T1000 (cell line): ENCODE data around the gene PML.

Source experiments
- DNase-seq: peaks from one replicate; lab custom pipeline; 2025; ENCODE audit warnings: mixed read lengths; lab: John Stamatoyannopoulos, UW

The PML gene

GRCh38 chr15:74007820-74008371 is 13.4 kb downstream of the PML start:
- DNase-seq = no peak

- DNase-seq = no peak
Measured at GRCh38 chr15:74008901-74009300, 14.4 kb downstream of the PML start.

GRCh38 chr15:74010929-74011540 is 16.5 kb downstream of the PML start:
- no peak for DNase-seq

- DNase-seq = no peak
Measured at GRCh38 chr15:74011610-74012009, 17.1 kb downstream of the PML start.

GRCh38 chr15:74013374-74013894 is 18.9 kb downstream of the PML start:
- DNase-seq = no peak

GRCh38 chr15:74019734-74020133 is 25.2 kb downstream of the PML start:
- no peak for DNase-seq

- no peak for DNase-seq
Measured at GRCh38 chr15:74022706-74023470, 28.4 kb downstream of the PML start.

- no peak for DNase-seq
Measured at GRCh38 chr15:74024687-74025086, 30.2 kb downstream of the PML start.

- DNase-seq = no peak
Measured at GRCh38 chr15:74025436-74025835, 30.9 kb downstream of the PML start.

GRCh38 chr15:74027688-74028087 is 33.2 kb downstream of the PML start:
- no peak for DNase-seq

- DNase-seq = no peak
Measured at GRCh38 chr15:74028646-74029045, 34.1 kb downstream of the PML start.

GRCh38 chr15:74032046-74032445 is 37.5 kb downstream of the PML start:
- DNase-seq = no peak

- no peak for DNase-seq
Measured at GRCh38 chr15:74032606-74033561, 38.4 kb downstream of the PML start.

GRCh38 chr15:74034206-74034755 is 39.8 kb downstream of the PML start:
- no peak for DNase-seq

GRCh38 chr15:74035121-74036017 is 40.9 kb downstream of the PML start:
- no peak for DNase-seq

- DNase-seq = no peak
Measured at GRCh38 chr15:74036271-74037170, 42.0 kb downstream of the PML start.

- no peak for DNase-seq
Measured at GRCh38 chr15:74037171-74038117, 42.9 kb downstream of the PML start.
